Endothelial cell (in vitro differentiated cells): ENCODE results near the gene VPS33A. TPM values are rescaled to one million over a fixed set of nuclear protein-coding genes. Genes with fewer than 3 reads are reported as not detected.

Source experiments
- DNase-seq: peaks from one replicate; pipeline ENCODE4 v3.0.0; 2021; ENCODE audit warnings: low spot score
- H3K27ac Mint-ChIP-seq: one replicate; pipeline ENCODE4 v1.8.0; 2021; ENCODE audit warnings: mixed read lengths, inconsistent platforms; ENCODE audit not compliant: unreplicated experiment
- H3K27me3 Mint-ChIP-seq: one replicate; pipeline ENCODE4 v1.8.0; 2021; ENCODE audit warnings: mild to moderate bottlenecking, moderate library complexity, mixed read lengths, inconsistent platforms; ENCODE audit not compliant: unreplicated experiment
- H3K36me3 Mint-ChIP-seq: one replicate; pipeline ENCODE4 v1.8.0; 2021; ENCODE audit warnings: mild to moderate bottlenecking, low read depth, mixed read lengths, inconsistent platforms; ENCODE audit not compliant: unreplicated experiment
- H3K4me1 Mint-ChIP-seq: one replicate; pipeline ENCODE4 v1.8.0; 2021; ENCODE audit warnings: mild to moderate bottlenecking, mixed read lengths, inconsistent platforms; ENCODE audit not compliant: unreplicated experiment
- H3K4me3 Mint-ChIP-seq: one replicate; pipeline ENCODE4 v1.8.0; 2021; ENCODE audit warnings: mild to moderate bottlenecking, mixed read lengths, inconsistent platforms; ENCODE audit not compliant: unreplicated experiment
- H3K9me3 Mint-ChIP-seq: one replicate; pipeline ENCODE4 v1.8.0; 2021; ENCODE audit warnings: mixed read lengths, inconsistent platforms; ENCODE audit not compliant: unreplicated experiment
- CTCF ChIP-seq: fragments of 200-600 bp; sonication (generic); IDR thresholded peaks from one replicate; pipeline ENCODE4 v1.5.0; 2021; ENCODE audit warnings: antibody characterized with exemption; ENCODE audit not compliant: unreplicated experiment
- total RNA-seq: library from RNA; stranded (reverse); fragmentation: NEBNext Ultra II Directional; extraction: Animal tissue kit (Norgen Biotek cat#: 25700); gene quantifications from one replicate; pipeline ENCODE4 v1.2.1, GENCODE V29; 2021; ENCODE audit not compliant: unreplicated experiment

VPS33A gene
- total RNA-seq, 1 donor from 2014 or later = 32.1 TPM

- no peak for TF ChIP-seq CTCF
- H3K27ac Mint-ChIP-seq = no peak overlapping the region
- H3K36me3 Mint-ChIP-seq = peaks cover 24% of the 10 kb centered on the region
- H3K9me3 Mint-ChIP-seq = no peaks in the 10 kb centered on the region
- no peaks in the 10 kb centered on the region for H3K4me1 Mint-ChIP-seq
- peaks cover 22% of the 10 kb centered on the region for H3K27me3 Mint-ChIP-seq
- H3K4me3 Mint-ChIP-seq = peak overlapping the region; percentile 51
- DNase-seq = no peak
These were observed 58.0 kb downstream of the VPS33A start for GRCh38 chr12:122208073-122208820.

GRCh38 chr12:122207391-122207790, 58.9 kb downstream of the VPS33A start:
- Mint-ChIP-seq H3K4me1 (no peaks in the 10 kb centered on the region), H3K36me3 (peaks cover 24% of the 10 kb centered on the region), H3K27me3 (peaks cover 24% of the 10 kb centered on the region), H3K4me3 (peak overlapping the region; percentile 51), H3K27ac (no peak overlapping the region), H3K9me3 (no peaks in the 10 kb centered on the region)
- DNase-seq = no peak
- TF ChIP-seq CTCF = no peak

GRCh38 chr12:122206976-122207375, 59.3 kb downstream of the VPS33A start:
- Mint-ChIP-seq H3K4me1 (no peaks in the 10 kb centered on the region), H3K36me3 (peaks cover 20% of the 10 kb centered on the region), H3K9me3 (no peaks in the 10 kb centered on the region), H3K27me3 (peaks cover 24% of the 10 kb centered on the region), H3K4me3 (no peak overlapping the region), H3K27ac (no peak overlapping the region)
- DNase-seq = no peak
- no peak for TF ChIP-seq CTCF

- no peak overlapping the region for H3K4me3 Mint-ChIP-seq
- peaks cover 26% of the 10 kb centered on the region for H3K27me3 Mint-ChIP-seq
- H3K9me3 Mint-ChIP-seq = no peaks in the 10 kb centered on the region
- H3K4me1 Mint-ChIP-seq = no peaks in the 10 kb centered on the region
- TF ChIP-seq CTCF = no peak
- peaks cover 20% of the 10 kb centered on the region for H3K36me3 Mint-ChIP-seq
- DNase-seq = no peak
- no peak overlapping the region for H3K27ac Mint-ChIP-seq
These were observed 60.0 kb downstream of the VPS33A start for GRCh38 chr12:122206111-122206881.
